Right ventricle myocardium inferior (tissue), 1 donor: Measurements from ENCODE around the gene DGKA. TPM values are rescaled to one million over a fixed set of nuclear protein-coding genes. Genes with fewer than 3 reads are reported as not detected.
"Not testable (repeated sequence)": the region's sequence is repeated elsewhere in the genome, so short reads cannot be mapped to it uniquely, and the experiment has no call there.

Experiments
- ATAC-seq: fragments of 200-7000 bp; cut with Tn5 transposase; one replicate; pipeline ENCODE4 v1.9.1; 2020; ENCODE audit warnings: mild to moderate bottlenecking, moderate library complexity
- DNase-seq: peaks from one replicate; pipeline ENCODE4 v3.0.0; 2021; ENCODE audit errors: missing footprints
- intact Hi-C: fragments of 100-400 bp; cut with DNase I; formaldehyde crosslinking; loops from one replicate; pipeline ENCODE4 v1.11.0; 2022
- total RNA-seq: library from RNA; stranded (reverse); fragmentation: NEBNext Ultra II Directional; extraction: Animal tissue kit (Norgen Biotek cat#: 25700); gene quantifications from one replicate; pipeline ENCODE4 v1.2.1, GENCODE V29; 2021
- donor health status: DM: no; HTN: yes; CAD: no; lungs with severe emphysema.

Gene DGKA
- total RNA-seq, 1 donor from 2014 or later: 8.1 TPM

GRCh38 chr12:55983232-55983842, 52.4 kb downstream of the DGKA start:
- intact Hi-C loops: no loop called here
- ATAC-seq (no peak), DNase-seq (no peak)

DNA sequence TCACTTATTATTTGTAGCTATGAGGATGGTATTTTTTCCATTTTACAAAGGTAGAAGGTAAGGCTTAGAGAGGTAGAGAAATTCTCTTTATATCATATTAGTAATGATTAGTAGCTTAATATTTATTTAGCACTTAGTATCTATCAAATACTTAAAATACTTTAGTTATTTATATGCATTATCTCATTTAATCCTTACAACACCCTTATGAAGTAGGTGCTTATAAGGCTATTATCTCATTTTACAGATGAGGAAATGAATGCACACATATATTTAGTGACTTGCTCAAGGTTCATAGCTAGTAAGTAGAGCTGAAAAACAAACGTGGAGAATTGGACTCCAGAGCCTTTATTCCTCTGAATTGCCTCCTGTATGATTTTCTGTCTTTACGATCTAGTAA, 53.9 kb downstream of the DGKA start:
- no peak for ATAC-seq
- no peak for DNase-seq
- intact Hi-C loops: no loop called here

DNA sequence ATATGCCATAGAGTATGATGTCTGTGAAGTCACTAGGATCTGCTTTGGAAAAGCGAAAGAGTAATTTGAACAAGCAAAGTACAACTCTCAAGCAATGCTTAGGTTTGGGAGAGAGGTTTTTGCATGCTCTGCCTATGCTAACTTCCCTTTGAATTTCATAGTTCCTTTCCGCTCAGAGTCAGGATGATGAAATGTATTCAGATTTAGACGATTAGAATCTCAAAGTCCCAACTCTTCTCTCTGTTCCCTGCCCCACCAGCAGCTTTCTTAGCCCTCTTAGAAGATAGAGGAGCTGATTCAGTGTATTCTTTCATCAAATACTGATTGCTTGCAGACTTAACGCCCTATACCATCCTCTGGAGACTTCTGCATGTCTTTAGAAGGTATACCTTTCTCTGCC, 54.4 kb downstream of the DGKA start:
- ATAC-seq: no peak
- DNase-seq: no peak
- intact Hi-C loops: no loop called here

GRCh38 chr12:55985976-55986375, 55.0 kb downstream of the DGKA start:
- DNase-seq, ATAC-seq, intact Hi-C loops: not testable (repeated sequence)

DNA sequence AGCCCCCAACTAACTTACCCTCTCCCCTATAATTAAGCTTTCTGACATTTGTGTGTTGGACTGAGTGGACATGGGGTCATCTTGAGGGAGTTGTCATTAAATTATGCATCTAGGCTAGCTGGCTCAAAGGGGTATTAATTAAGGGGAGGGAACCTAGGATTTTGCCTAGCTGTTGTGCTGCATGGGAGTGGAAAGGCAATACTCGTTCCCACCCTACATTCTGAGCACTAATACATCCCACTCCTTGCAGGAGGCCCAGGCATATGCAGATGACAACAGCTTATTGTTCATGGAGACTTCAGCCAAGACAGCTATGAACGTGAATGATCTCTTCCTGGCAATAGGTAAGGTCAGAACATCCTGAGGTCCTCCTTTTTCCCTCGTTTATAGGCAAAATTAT, 60.1 kb downstream of the DGKA start:
- DNase-seq: no peak
- no peak for ATAC-seq
- intact Hi-C loops: no loop called here

- DNase-seq (no peak), ATAC-seq (no peak)
- intact Hi-C loops: no loop called here
Observed at GRCh38 chr12:55993230-55993853, 62.4 kb downstream of the DGKA start.

GRCh38 chr12:55995366-55995765, 64.4 kb downstream of the DGKA start:
- no peak for DNase-seq
- intact Hi-C loops: loop anchor here (5.0 kb wide), 1 partner anchor 107 kb away; the partner anchor contains the start of gene PA2G4
- ATAC-seq: no peak

GRCh38 chr12:55996201-55996714, 65.3 kb downstream of the DGKA start:
- ATAC-seq (peak; percentile 35), DNase-seq (no peak)
- intact Hi-C loops: loop anchor here (1.0 to 5.0 kb wide), 3 partner anchors 33 to 106 kb away; partner anchors contain the start of genes PA2G4 and RPS26

DNA sequence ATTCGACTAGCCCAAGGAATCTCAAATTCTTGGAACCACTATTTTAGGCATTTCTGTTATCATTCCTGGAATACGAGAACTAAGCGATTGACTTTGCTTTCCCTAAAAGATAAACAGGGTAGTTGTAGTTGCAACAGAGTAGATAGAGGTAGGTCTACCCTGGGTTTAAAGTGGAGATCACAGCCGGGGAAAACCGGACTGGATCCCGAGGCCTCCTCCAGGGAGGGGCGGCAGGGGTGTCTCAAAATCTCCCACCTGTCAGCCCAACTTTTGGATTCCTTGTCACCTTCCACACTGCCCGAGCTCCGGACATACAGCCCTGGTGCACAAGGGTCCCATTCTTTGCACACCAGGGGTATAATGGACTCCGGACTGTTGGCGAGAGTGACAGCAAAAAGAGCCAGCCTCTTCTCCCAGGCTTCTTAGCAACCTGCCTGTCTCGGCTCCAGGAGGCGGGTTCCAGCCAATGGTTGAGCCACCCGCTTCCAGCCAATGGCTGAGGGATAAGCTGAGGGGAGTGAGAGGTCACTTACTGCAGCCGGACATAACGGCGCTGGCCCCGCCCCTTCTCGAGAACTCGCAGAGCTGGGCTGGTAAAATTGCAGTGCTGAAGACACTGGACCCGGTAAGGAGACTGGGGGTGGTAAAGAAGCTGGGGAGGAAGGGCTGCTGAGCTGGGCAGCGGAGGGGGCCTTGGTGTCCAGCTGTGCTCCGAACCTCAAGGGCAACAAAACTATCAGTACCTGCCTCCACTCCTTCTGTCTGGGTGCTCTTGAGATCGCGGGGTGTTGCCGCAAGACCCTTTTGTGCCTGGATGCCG, 66.0 kb downstream of the DGKA start, which contains the start of gene SUOX:
TSS of gene SUOX (plus strand) at position 562 of the 820 bp plus-strand sequence. CDS start 4,946 bp downstream, outside the sequence.
- DNase-seq: peak; percentile 98
- intact Hi-C loops: loop anchor here (1.0 to 5.0 kb wide), 3 partner anchors 32 to 105 kb away; partner anchors contain the start of genes PA2G4 and RPS26
- ATAC-seq: peak; percentile 99

- DNase-seq (no peak), ATAC-seq (no peak)
- intact Hi-C loops: loop anchor here (2.0 to 5.0 kb wide), 2 partner anchors 43 to 105 kb away; partner anchors contain the start of genes PA2G4 and RPS26
Observed at GRCh38 chr12:55997535-55997859, 66.5 kb downstream of the DGKA start.

DNA sequence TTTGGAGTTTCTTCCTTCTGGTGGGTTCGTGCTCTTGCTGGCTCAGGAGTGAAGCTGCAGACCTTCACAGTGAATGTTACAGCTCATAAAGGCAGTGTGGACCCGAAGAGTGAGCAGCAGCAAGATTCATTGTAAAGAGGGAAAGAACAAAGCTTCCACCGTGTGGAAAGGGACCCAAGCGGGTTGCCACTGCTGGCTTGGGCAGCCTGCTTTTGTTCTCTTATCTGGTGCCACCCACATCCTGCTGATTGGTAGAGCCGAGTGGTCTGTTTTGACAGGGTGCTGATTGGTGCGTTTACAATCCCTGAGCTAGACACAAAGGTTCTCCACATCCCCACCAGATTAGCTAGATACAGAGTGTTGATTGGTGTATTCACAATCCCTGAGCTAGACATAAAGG, 68.6 kb downstream of the DGKA start:
- not testable (repeated sequence) for DNase-seq, ATAC-seq
- intact Hi-C loops: loop anchor here (5.0 kb wide), 1 partner anchor 103 kb away; the partner anchor contains the start of gene PA2G4

DNA sequence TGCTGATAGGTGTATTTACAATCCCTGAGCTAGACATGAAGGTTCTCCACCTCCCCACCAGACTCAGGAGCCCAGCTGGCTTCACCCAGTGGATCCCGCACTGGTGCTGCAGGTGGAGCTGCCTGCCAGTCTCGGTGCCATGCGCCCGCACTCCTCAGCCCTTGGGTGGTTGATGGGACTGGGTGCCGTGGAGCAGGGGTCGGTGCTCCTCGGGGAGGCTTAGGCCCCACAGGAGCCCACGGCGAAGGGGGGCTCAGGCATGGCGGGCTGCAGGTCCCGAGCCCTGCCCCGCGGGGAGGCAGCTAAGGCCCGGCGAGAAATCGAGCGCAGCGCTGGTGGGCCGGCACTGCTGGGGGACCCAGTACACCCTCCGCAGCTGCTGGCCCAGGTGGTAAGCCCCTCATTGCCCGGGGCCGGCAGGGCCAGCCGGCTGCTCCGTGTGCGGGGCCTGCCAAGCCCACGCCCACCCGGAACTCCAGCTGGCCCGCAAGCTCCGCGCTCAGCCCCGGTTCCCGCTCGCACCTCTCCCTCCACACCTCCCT, 69.1 kb downstream of the DGKA start:
- intact Hi-C loops: loop anchor here (5.0 kb wide), 1 partner anchor 102 kb away; the partner anchor contains the start of gene PA2G4
- not testable (repeated sequence) for ATAC-seq, DNase-seq

GRCh38 chr12:56001487-56002100, 70.6 kb downstream of the DGKA start:
- intact Hi-C loops: no loop called here
- ATAC-seq: no peak
- DNase-seq: no peak

- intact Hi-C loops, ATAC-seq, DNase-seq: not testable (repeated sequence)
Observed at GRCh38 chr12:56003376-56003775, 72.4 kb downstream of the DGKA start.

Other genes starting within 250 kb of the DGKA start
- gene ITGA7, start 223.3 kb upstream of the DGKA start, total RNA-seq: 479 TPM
- 128 TPM for gene BLOC1S1, start 215.1 kb upstream of the DGKA start, total RNA-seq
- gene RDH5, start 210.8 kb upstream of the DGKA start, total RNA-seq: 12.9 TPM
- 790 TPM for gene CD63, start 202.2 kb upstream of the DGKA start, total RNA-seq
- gene GDF11, start 188.0 kb upstream of the DGKA start, total RNA-seq: 9.7 TPM
- 50.2 TPM for gene SARNP, start 113.4 kb upstream of the DGKA start, total RNA-seq
- gene ORMDL2, start 113.1 kb upstream of the DGKA start, total RNA-seq: 17.3 TPM
- gene DNAJC14, start 101.6 kb upstream of the DGKA start, total RNA-seq: 18.3 TPM
- 2.9 TPM for gene MMP19, start 88.2 kb upstream of the DGKA start, total RNA-seq
- 19.1 TPM for gene PYM1, start 3.3 kb upstream of the DGKA start, total RNA-seq
- gene PMEL, start 34.9 kb downstream of the DGKA start, total RNA-seq: not detected
- 11.6 TPM for gene CDK2, start 35.7 kb downstream of the DGKA start, total RNA-seq
- gene RAB5B, start 42.9 kb downstream of the DGKA start, total RNA-seq: 113 TPM
- gene SUOX, start 66.1 kb downstream of the DGKA start, total RNA-seq: 28.1 TPM
- 9.5 TPM for gene IKZF4, start 89.9 kb downstream of the DGKA start, total RNA-seq
- 35.5 TPM for gene RPS26, start 110.8 kb downstream of the DGKA start, total RNA-seq
- gene ERBB3, start 149.0 kb downstream of the DGKA start, total RNA-seq: 2.8 TPM
- 69.7 TPM for gene PA2G4, start 173.4 kb downstream of the DGKA start, total RNA-seq
- 2,099 TPM for gene RPL41, start 185.5 kb downstream of the DGKA start, total RNA-seq
- gene ZC3H10, start 187.1 kb downstream of the DGKA start, total RNA-seq: 7.3 TPM
- gene ESYT1, start 197.1 kb downstream of the DGKA start, total RNA-seq: 33.6 TPM
- 45.8 TPM for gene MYL6B, start 221.4 kb downstream of the DGKA start, total RNA-seq
- 673 TPM for gene MYL6, start 227.2 kb downstream of the DGKA start, total RNA-seq